Hematopoietic multipotent progenitor cell treated with erythropoietin and hydrocortisone succinate and interleukin-3 and kit ligand, for 17 days (in vitro differentiated cells): ENCODE results near the gene B3GALT6.
"Not testable (repeated sequence)": the region's sequence is repeated elsewhere in the genome, so short reads cannot be mapped to it uniquely, and the experiment has no call there.

Experiments used
- DNase-seq: peaks from one replicate; pipeline ENCODE4 v3.0.0-alpha.2; 2015; ENCODE audit warnings: low spot score

B3GALT6 gene

DNA sequence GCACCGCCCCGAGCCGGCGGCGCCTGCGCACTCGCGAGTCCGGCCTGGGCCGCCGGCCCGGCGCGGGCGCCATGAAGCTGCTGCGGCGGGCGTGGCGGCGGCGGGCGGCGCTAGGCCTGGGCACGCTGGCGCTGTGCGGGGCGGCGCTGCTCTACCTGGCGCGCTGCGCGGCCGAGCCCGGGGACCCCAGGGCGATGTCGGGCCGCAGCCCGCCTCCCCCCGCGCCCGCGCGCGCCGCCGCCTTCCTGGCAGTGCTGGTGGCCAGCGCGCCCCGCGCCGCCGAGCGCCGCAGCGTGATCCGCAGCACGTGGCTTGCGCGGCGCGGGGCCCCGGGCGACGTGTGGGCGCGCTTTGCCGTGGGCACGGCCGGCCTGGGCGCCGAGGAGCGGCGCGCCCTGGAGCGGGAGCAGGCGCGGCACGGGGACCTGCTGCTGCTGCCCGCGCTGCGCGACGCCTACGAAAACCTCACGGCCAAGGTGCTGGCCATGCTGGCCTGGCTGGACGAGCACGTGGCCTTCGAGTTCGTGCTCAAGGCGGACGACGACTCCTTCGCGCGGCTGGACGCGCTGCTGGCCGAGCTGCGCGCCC lies at the start of gene B3GALT6:
B3GALT6 (plus strand) TSS at position 30 of the 588 bp plus-strand sequence; CDS start at position 72, 42 bp downstream.
- DNase-seq: no peak

GRCh38 chr1:1182491-1183220 lies 49.4 kb upstream of the B3GALT6 start:
- DNase-seq: no peak

- DNase-seq: no peak
These were observed 48.8 kb upstream of the B3GALT6 start for GRCh38 chr1:1183221-1183747.

GRCh38 chr1:1183833-1184775 lies 47.9 kb upstream of the B3GALT6 start:
- no peak for DNase-seq

DNA sequence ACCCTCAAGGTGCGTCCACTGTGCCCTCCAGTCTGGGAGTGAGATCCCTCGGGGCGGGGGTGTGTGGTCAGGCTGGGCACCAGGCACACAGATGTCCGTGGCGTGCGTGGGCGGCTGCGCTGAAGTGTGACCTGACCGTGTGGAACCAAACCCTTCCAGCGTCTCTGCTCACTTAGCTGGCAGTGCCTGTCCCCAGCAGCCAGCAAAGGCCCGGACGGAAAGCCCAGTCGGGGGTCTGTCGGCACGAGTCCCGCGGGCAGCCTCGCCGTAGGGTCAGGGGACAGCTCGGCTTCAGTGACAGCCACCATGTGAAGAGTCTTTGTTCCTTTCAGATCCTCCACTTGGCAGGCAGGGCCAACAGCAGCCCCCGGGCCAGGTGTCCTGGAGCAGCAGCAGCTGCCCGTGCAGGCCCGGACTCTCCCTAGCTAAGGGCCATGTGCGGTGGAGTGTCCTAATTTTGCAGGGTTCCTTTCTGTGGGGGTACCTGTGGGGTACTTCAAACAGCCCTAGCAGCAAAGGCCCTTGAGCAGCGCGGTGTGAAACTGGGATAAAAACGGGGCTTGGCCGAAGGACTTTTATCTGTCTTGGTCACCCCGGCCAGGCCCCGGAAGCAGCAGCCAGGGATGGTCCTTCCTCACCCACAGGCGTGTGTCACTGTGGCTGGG lies 46.8 kb upstream of the B3GALT6 start:
- DNase-seq: no peak

DNA sequence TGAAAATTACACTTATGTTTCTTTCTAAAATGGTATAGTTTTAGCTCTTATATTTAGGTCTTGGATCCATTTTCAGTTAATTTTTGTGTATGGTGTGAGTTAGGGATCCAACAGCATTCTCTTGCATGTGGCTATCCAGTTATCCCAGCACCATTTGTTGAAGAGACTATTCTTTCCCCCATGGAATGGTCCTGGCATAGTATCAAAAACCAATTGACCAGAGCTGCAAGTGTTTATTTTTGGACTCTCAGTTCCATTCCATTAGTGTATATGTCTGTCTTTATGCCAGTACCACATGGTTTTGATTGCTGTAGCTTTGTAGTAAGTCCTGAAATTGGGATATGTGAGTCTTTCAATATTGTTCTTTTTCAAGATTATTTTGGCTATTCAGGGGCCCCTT lies 44.1 kb upstream of the B3GALT6 start:
- DNase-seq: no peak

GRCh38 chr1:1189111-1189510 lies 42.9 kb upstream of the B3GALT6 start:
- no peak for DNase-seq

- no peak for DNase-seq
These were observed 40.3 kb upstream of the B3GALT6 start for GRCh38 chr1:1191734-1192133.

- DNase-seq: no peak
These were observed 37.3 kb upstream of the B3GALT6 start for GRCh38 chr1:1194723-1195122.

GRCh38 chr1:1195726-1196125 lies 36.3 kb upstream of the B3GALT6 start:
- not testable (repeated sequence) for DNase-seq

- no peak for DNase-seq
These were observed 35.4 kb upstream of the B3GALT6 start for GRCh38 chr1:1196431-1197187.

- no peak for DNase-seq
These were observed 34.9 kb upstream of the B3GALT6 start for GRCh38 chr1:1197188-1197500.

GRCh38 chr1:1197551-1198422 lies 34.2 kb upstream of the B3GALT6 start:
- no peak for DNase-seq

DNA sequence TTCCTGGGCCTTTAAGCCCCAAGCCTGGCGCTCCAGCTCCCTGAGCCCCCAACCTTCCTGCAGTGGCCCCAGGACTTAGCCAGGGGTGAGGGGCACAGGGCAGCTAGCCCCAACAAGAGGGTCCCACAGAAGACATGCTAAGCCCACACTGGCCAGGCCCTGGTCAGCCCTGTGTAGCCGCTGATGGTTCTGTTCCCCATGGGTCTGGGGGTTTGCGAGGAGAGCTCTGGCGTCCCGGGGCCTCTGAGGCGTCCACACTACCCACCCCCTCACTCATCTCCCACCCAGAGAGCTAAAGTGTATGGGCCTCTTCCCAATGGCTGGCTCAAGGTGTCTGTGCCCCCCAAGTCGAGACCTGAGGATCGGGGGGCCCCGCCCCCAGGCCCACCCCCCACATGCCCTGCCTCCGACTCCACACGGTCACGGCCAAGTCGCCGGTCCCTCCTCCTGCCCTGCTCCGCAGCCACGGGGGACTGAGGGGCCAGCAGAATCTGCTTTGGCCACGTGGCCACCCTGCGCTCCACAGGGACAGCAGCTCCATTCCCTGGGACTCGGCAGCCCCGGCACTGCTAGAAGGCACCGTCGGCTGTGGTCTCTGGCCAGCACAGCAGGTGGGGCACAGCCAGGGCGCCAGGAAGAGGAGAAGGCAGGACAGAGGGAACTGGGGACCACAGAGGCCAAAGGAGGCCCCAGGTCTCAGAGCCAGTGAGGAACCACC lies 33.5 kb upstream of the B3GALT6 start:
- DNase-seq: no peak

- no peak for DNase-seq
These were observed 32.7 kb upstream of the B3GALT6 start for GRCh38 chr1:1199141-1199960.

DNA sequence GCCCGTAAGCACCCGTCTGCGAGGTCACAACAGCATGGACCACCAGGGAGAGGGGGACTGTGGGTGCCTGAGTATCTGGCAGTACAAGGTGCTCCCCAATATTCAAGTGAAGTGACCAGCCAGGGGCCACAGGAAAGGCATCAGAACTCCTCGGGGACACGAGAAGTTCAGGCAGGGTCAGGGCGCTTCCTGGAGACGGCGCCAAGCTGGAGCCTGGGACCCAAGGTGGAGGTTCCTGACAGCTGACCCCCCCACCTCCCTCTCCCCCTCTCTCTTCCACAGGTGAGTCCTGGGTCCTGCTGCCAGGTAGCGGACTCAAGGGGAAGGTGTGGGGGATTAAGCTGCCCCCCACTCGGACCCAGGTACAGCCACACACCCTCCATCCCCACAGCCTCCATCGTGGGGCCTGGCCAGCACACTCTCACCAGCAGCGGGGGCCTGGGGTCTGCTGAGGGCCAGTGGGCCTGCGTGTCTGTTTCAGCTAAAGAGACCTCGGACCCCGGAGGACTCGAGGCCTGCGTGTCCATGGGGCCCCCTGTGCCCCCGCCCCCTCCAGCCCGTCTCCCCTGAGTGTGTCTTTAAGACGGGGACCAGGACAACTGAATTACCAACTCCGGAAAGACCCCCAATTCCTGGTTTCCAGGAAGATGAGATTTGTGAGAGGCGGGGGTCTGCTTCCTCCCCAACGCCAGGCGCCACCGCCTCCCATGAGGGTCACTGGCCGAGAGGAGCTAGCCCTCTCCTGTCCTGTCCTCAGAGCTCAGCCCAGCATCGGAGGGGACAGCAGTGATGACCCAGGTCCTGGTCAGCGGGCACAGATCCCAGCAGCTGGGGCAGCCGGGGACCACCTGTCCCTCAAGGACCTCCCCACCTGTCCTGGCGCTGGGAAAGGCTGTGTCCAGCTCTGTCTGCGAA lies 31.8 kb upstream of the B3GALT6 start:
- DNase-seq: no peak
